Nephron progenitor cell (in vitro differentiated cells): ENCODE data around the gene NAPA.

Source experiments
- DNase-seq: peaks from one replicate; pipeline ENCODE4 v3.0.0; 2021
- H3K27ac Mint-ChIP-seq: 2 replicates; pipeline ENCODE4 v1.8.0; 2021; ENCODE audit warnings: mild to moderate bottlenecking, moderate library complexity, mixed read lengths
- H3K27me3 Mint-ChIP-seq: 2 replicates; pipeline ENCODE4 v1.8.0; 2021; ENCODE audit warnings: mild to moderate bottlenecking, low read depth, mixed read lengths; ENCODE audit not compliant: poor library complexity
- H3K36me3 Mint-ChIP-seq: 2 replicates; pipeline ENCODE4 v1.8.0; 2021; ENCODE audit warnings: low read depth, mixed read lengths
- H3K4me1 Mint-ChIP-seq: 2 replicates; pipeline ENCODE4 v1.8.0; 2021; ENCODE audit warnings: mixed read lengths
- H3K4me3 Mint-ChIP-seq: 2 replicates; pipeline ENCODE4 v1.8.0; 2021; ENCODE audit warnings: mild to moderate bottlenecking, moderate library complexity, mixed read lengths
- H3K9me3 Mint-ChIP-seq: 2 replicates; pipeline ENCODE4 v1.8.0; 2021; ENCODE audit warnings: mild to moderate bottlenecking, moderate library complexity, mixed read lengths
- CTCF ChIP-seq: fragments of 200-600 bp; sonication (generic); IDR thresholded peaks from 2 replicates; pipeline ENCODE4 v1.5.0; 2021; ENCODE audit warnings: antibody characterized with exemption

NAPA gene

GRCh38 chr19:47467914-47468313, 46.9 kb downstream of the NAPA start:
- Mint-ChIP-seq H3K36me3 (no peaks in the 10 kb centered on the region), H3K4me1 (peaks cover 27% of the 10 kb centered on the region), H3K27me3 (peaks cover 93% of the 10 kb centered on the region), H3K27ac (no peak overlapping the region), H3K4me3 (no peak overlapping the region), H3K9me3 (no peaks in the 10 kb centered on the region)
- TF ChIP-seq CTCF: no peak
- no peak for DNase-seq

DNA sequence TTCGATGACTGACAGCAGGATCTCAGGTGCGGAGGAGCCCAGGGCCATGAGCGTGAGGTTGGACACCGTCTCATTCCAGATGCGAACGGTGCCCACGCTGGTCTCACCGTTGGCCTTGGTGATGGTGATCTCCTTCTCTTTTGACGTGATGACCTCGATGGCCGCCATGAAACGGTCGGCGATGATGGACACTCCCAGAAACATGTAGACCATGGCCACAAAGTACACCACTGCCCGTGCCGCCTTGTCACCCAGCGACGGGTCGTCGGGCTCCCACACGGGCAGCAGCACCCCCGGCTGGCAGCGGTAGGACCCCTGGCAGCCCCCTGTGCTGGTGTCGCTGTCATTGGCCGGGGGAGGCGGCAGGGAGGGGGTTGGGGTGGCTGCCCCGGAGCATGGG, 48.9 kb downstream of the NAPA start:
- no peak overlapping the region for H3K4me3 Mint-ChIP-seq
- H3K9me3 Mint-ChIP-seq: no peaks in the 10 kb centered on the region
- H3K4me1 Mint-ChIP-seq: peaks cover 17% of the 10 kb centered on the region
- DNase-seq: no peak
- TF ChIP-seq CTCF: no peak
- no peak overlapping the region for H3K27ac Mint-ChIP-seq
- no peaks in the 10 kb centered on the region for H3K36me3 Mint-ChIP-seq
- H3K27me3 Mint-ChIP-seq: peaks cover 88% of the 10 kb centered on the region

DNA sequence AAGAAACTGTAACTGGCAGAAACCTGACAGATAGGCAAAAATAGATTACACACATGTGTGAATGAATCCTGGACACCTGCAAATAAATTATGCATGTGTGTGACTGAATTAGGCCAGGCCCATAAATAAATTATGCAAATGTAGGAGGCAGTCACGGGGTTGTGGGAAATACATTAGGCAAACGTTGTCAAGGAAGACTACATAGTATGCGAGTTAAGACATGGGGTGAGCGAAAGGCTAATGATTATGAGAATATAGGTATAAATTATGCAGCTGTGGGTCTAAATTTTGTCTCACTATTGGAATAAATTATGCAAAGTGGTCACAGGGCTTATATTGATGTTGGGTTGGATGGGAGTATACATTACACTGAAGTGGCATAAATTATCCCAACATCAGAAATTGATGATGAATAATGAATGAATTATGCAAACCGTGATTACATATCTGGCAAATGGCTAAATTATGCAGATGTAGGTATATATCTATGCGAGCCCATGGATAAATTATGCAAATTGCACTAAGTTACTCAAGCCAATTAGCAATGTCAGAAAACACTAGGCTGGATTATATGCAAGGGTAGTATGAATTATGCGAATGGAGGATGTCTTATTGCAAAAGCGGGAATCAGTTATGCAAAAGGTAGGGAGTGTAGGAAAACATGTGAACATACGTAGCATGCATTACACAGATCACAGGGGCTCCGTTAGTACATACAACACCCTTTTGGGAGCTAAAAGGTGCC, 50.0 kb downstream of the NAPA start:
- no peak for TF ChIP-seq CTCF
- Mint-ChIP-seq H3K27ac (no peak overlapping the region), H3K36me3 (no peaks in the 10 kb centered on the region), H3K9me3 (no peaks in the 10 kb centered on the region), H3K27me3 (peaks cover 77% of the 10 kb centered on the region), H3K4me1 (peaks cover 9% of the 10 kb centered on the region), H3K4me3 (no peak overlapping the region)
- no peak for DNase-seq

- H3K9me3 Mint-ChIP-seq: peaks cover 4% of the 10 kb centered on the region
- H3K4me1 Mint-ChIP-seq: no peaks in the 10 kb centered on the region
- no peak for DNase-seq
- no peak overlapping the region for H3K4me3 Mint-ChIP-seq
- no peak for TF ChIP-seq CTCF
- H3K27ac Mint-ChIP-seq: no peak overlapping the region
- peaks cover 47% of the 10 kb centered on the region for H3K27me3 Mint-ChIP-seq
- no peaks in the 10 kb centered on the region for H3K36me3 Mint-ChIP-seq
These were observed 53.0 kb downstream of the NAPA start for GRCh38 chr19:47461876-47462275.

DNA sequence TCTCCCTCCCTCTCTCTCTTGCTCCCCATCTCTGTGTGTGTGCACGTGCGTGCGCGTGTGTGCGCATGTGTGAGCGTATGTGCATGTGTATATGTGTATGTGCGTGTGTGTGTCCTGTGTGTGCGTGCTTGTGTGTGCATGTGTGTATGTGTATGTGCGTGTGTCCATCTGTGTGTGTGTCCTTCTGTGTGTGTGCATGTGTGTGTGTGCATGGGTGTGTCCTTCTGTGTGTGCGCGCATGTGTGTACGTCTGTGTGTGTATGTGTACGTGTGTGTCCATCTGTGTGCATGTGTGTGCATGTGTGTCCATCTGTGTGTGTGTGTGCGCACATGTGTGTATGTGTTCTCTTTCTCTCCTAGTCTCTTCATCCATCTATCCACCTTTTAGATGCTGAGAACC, 55.4 kb downstream of the NAPA start:
- Mint-ChIP-seq H3K27me3 (peaks cover 24% of the 10 kb centered on the region), H3K4me1 (no peaks in the 10 kb centered on the region), H3K36me3 (peaks cover 7% of the 10 kb centered on the region), H3K9me3 (peaks cover 25% of the 10 kb centered on the region), H3K4me3 (no peak overlapping the region), H3K27ac (no peak overlapping the region)
- no peak for DNase-seq
- TF ChIP-seq CTCF: no peak

DNA sequence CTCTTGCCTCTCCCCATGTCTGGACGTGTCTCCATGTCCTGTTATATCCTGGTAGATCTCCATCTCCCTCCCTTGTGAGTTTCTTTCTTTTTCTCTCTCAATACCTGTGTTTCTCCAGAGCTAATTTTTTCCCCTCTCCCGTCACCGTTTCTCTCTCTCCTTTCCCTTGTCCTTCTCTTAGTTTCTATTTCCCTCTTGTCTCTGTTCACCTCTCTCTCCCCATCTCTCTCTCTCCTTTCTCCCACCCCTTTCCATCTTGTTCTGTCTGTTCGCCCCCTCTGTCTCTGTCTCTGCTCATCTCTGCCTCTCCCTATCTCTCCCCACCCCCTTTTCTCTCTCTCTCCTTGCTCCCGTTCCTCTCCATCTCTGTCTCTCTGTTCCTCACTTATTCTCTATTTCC, 56.2 kb downstream of the NAPA start:
- Mint-ChIP-seq H3K9me3 (peaks cover 31% of the 10 kb centered on the region), H3K36me3 (peaks cover 7% of the 10 kb centered on the region), H3K27me3 (peaks cover 19% of the 10 kb centered on the region), H3K27ac (no peak overlapping the region), H3K4me1 (no peaks in the 10 kb centered on the region), H3K4me3 (no peak overlapping the region)
- DNase-seq: no peak
- no peak for TF ChIP-seq CTCF
